ENCODE measurements around the gene CEBPA. TPM values are rescaled to one million over a fixed set of nuclear protein-coding genes. Genes with fewer than 3 reads are reported as not detected.

Gene CEBPA
- total and polyA plus RNA-seq, 2 donors (not counting 1 experiment from before 2014, with no cell fraction given), result 0.17 TPM; not detected in 1

- peaks cover 14% of the 10 kb centered on the region for H3K27me3 ChIP-seq (ENCODE audit: control insufficient read depth, insufficient read depth, low read length)
- no peaks in the 10 kb centered on the region for H3K36me3 ChIP-seq (ENCODE audit: control insufficient read depth, insufficient read depth, low read length)
- H4K20me1 ChIP-seq (ENCODE audit: control insufficient read depth, extremely low read depth, insufficient read depth, low read length), result peaks cover 2% of the 10 kb centered on the region
- TF ChIP-seq CTCF (conservative IDR thresholded peaks at IDR 0.05 in 1 of 2, IDR thresholded peaks at IDR 0.05 in 1 of 2; ENCODE audit: low read depth in 1 of 2, low read length in 2 of 2) (no peak), EZH2 (IDR thresholded peaks at IDR 0.05; ENCODE audit: low read length, missing control alignments) (no peak)
- H3K27ac ChIP-seq (ENCODE audit: insufficient read depth, low read length), result no peak overlapping the region
- no peak overlapping the region for H3K4me3 ChIP-seq (replicated peaks in 1 of 4; ENCODE audit: control extremely low read depth in 1 of 4, insufficient read depth in 1 of 4, low read depth in 3 of 4, low read length in 4 of 4)
- H3K9ac ChIP-seq (ENCODE audit: insufficient read depth, low read length), result no peak overlapping the region
- no peak overlapping the region for H2AFZ ChIP-seq (ENCODE audit: low read length)
- no peaks in the 10 kb centered on the region for H3K9me3 ChIP-seq (ENCODE audit: control insufficient read depth, insufficient read depth, low read depth, low read length)
- no peak for DNase-seq (ENCODE audit: low read depth in 2 of 2)
- no peaks in the 10 kb centered on the region for H3K79me2 ChIP-seq (ENCODE audit: control insufficient read depth, insufficient read depth, low read length)
- no peaks in the 10 kb centered on the region for H3K4me1 ChIP-seq (ENCODE audit: control insufficient read depth, extremely low read depth, insufficient read depth, low read length)
- no peak overlapping the region for H3K4me2 ChIP-seq (ENCODE audit: extremely low read depth, insufficient read depth, low read length)
These were observed 41.7 kb upstream of the CEBPA start for GRCh38 chr19:33343859-33344572.

- Histone ChIP-seq H3K79me2 (ENCODE audit: control insufficient read depth, insufficient read depth, low read length) (no peaks in the 10 kb centered on the region), H3K27ac (ENCODE audit: insufficient read depth, low read length) (no peak overlapping the region), H4K20me1 (ENCODE audit: control insufficient read depth, extremely low read depth, insufficient read depth, low read length) (peaks cover 2% of the 10 kb centered on the region), H2AFZ (ENCODE audit: low read length) (no peak overlapping the region), H3K9ac (ENCODE audit: insufficient read depth, low read length) (no peak overlapping the region), H3K27me3 (ENCODE audit: control insufficient read depth, insufficient read depth, low read length) (peaks cover 14% of the 10 kb centered on the region), H3K36me3 (ENCODE audit: control insufficient read depth, insufficient read depth, low read length) (no peaks in the 10 kb centered on the region), H3K4me1 (ENCODE audit: control insufficient read depth, extremely low read depth, insufficient read depth, low read length) (no peaks in the 10 kb centered on the region), H3K9me3 (ENCODE audit: control insufficient read depth, insufficient read depth, low read depth, low read length) (no peaks in the 10 kb centered on the region), H3K4me2 (ENCODE audit: extremely low read depth, insufficient read depth, low read length) (no peak overlapping the region), H3K4me3 (replicated peaks in 1 of 4; ENCODE audit: control extremely low read depth in 1 of 4, insufficient read depth in 1 of 4, low read depth in 3 of 4, low read length in 4 of 4) (no peak overlapping the region)
- DNase-seq (ENCODE audit: low read depth in 2 of 2), result no peak
- TF ChIP-seq CTCF (conservative IDR thresholded peaks at IDR 0.05 in 1 of 2, IDR thresholded peaks at IDR 0.05 in 1 of 2; ENCODE audit: low read depth in 1 of 2, low read length in 2 of 2) (no peak), EZH2 (IDR thresholded peaks at IDR 0.05; ENCODE audit: low read length, missing control alignments) (no peak)
These were observed 41.0 kb upstream of the CEBPA start for GRCh38 chr19:33343301-33343700.

DNA sequence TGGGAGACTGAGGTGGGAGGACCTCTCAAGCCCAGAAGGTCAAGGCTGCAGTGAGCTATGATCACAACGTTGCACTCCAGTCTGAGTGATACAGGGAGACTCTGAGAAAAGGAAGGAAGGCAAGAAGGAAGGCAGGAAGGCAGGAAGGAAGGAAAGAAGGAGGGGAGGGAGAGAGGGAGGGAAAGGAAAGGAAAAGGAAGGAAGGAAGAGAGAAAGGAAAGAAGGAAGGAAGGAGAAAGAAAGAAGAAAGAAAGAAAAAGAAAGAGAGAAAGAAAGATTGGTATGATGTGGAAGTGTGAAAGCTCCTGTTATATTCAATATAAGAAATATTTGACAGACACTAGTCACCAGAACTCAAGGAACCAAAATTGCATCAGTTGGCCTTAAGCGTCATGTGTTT lies 38.7 kb upstream of the CEBPA start:
- Histone ChIP-seq H3K4me1 (ENCODE audit: control insufficient read depth, extremely low read depth, insufficient read depth, low read length) (no peaks in the 10 kb centered on the region), H3K27ac (ENCODE audit: insufficient read depth, low read length) (no peak overlapping the region), H4K20me1 (ENCODE audit: control insufficient read depth, extremely low read depth, insufficient read depth, low read length) (peaks cover 2% of the 10 kb centered on the region), H2AFZ (ENCODE audit: low read length) (no peak overlapping the region), H3K4me3 (replicated peaks in 1 of 4; ENCODE audit: control extremely low read depth in 1 of 4, insufficient read depth in 1 of 4, low read depth in 3 of 4, low read length in 4 of 4) (no peak overlapping the region), H3K79me2 (ENCODE audit: control insufficient read depth, insufficient read depth, low read length) (no peaks in the 10 kb centered on the region), H3K9me3 (ENCODE audit: control insufficient read depth, insufficient read depth, low read depth, low read length) (no peaks in the 10 kb centered on the region), H3K9ac (ENCODE audit: insufficient read depth, low read length) (no peak overlapping the region), H3K36me3 (ENCODE audit: control insufficient read depth, insufficient read depth, low read length) (no peaks in the 10 kb centered on the region), H3K4me2 (ENCODE audit: extremely low read depth, insufficient read depth, low read length) (no peak overlapping the region), H3K27me3 (ENCODE audit: control insufficient read depth, insufficient read depth, low read length) (peaks cover 10% of the 10 kb centered on the region)
- TF ChIP-seq EZH2 (IDR thresholded peaks at IDR 0.05; ENCODE audit: low read length, missing control alignments) (no peak), CTCF (conservative IDR thresholded peaks at IDR 0.05 in 1 of 2, IDR thresholded peaks at IDR 0.05 in 1 of 2; ENCODE audit: low read depth in 1 of 2, low read length in 2 of 2) (no peak)
- DNase-seq (ENCODE audit: low read depth in 2 of 2), result no peak

Measured in fibroblast of lung (primary cell).